Fibroblast of pulmonary artery (primary cell): ENCODE measurements around the gene MYH14.

Experiments
- DNase-seq: peaks from one replicate; pipeline ENCODE4 v3.0.0-alpha.2; 2010; ENCODE audit warnings: low read depth
- H3K4me3 ChIP-seq: replicated peaks from 2 replicates; pipeline ENCODE4 v1.5.1; 2011; ENCODE audit warnings: low read depth, mild to moderate bottlenecking, control low read depth, low read length, moderate library complexity
- CTCF ChIP-seq: IDR thresholded peaks from 2 replicates; pipeline ENCODE4 v1.5.1; 2011; ENCODE audit warnings: mild to moderate bottlenecking, control low read depth, low read length, inconsistent platforms; ENCODE audit errors: missing control alignments

The MYH14 gene

GRCh38 chr19:50252887-50253268 is 49.5 kb downstream of the MYH14 start:
- H3K4me3 ChIP-seq: no peak overlapping the region
- no peak for TF ChIP-seq CTCF
- DNase-seq: no peak

DNA sequence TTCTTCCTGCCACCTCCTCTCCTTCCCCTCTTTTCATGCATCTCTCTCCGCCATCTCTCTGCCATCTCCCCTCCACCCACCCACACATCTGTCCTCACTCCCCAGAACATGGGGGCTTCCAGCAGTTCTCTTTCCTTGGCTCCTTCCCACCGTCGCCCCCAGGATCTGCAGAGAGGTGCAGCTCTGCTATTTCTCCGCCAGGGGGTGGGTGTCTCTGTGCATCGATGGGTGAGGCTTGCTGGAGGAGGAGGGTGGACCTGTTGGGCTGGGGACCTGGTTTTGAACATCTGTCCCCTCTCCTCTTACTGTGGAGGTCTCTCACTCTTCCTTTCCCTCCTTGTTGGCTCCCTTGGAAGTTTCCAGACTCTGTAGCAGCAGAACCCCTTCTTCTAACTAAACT is 51.7 kb downstream of the MYH14 start:
- no peak overlapping the region for H3K4me3 ChIP-seq
- no peak for DNase-seq
- TF ChIP-seq CTCF: no peak

- no peak for TF ChIP-seq CTCF
- DNase-seq: no peak
- H3K4me3 ChIP-seq: no peak overlapping the region
Observed at GRCh38 chr19:50257141-50257540, 53.7 kb downstream of the MYH14 start.

DNA sequence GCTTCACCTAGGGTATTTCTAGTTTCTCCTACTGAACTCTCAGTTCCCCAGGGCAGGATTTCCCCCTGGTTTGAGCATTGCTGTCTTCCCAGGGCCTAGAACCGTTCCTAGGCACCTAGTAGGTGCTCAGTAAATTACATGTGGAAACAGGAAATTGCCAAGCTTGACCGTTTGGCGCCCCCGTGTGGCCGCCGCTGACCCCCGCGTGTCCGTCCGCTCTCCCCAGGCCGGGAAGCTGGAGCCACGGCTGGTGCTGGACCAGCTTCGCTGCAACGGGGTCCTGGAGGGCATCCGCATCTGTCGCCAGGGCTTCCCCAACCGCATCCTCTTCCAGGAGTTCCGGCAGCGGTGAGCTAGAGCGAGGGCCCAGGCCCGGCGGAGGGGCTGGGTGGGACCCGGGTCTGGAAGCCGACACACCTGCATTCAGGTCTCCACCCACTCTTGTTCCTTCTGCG is 55.5 kb downstream of the MYH14 start:
- no peak for DNase-seq
- TF ChIP-seq CTCF: no peak

DNA sequence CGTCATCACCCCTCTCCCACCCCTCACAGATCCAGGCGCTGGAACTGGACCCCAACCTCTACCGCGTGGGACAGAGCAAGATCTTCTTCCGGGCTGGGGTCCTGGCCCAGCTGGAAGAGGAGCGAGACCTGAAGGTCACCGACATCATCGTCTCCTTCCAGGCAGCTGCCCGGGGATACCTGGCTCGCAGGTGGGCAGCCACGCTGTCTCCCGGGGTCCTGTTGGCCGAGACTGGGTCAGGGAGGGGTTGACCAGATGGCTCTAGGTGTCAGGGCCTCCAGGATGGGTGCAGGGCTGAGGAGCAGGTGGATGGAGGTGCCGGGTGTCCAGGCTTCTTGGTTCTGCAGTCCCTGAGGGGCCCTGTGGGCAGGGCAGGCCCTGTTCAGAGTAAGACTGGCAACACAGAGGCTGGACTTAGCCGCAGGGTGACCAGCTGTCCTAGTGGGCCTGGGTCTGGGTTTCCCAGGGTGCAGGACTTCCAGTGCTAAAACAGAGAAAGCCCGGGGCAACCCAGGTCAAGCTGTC is 58.1 kb downstream of the MYH14 start:
- TF ChIP-seq CTCF: no peak
- H3K4me3 ChIP-seq: no peak overlapping the region
- DNase-seq: no peak

More for the DNA sequence above, 55.5 kb downstream of the MYH14 start:
- H3K4me3 ChIP-seq: no peak overlapping the region

GRCh38 chr19:50263176-50263575 is 59.8 kb downstream of the MYH14 start:
- no peak for DNase-seq
- H3K4me3 ChIP-seq: no peak overlapping the region
- TF ChIP-seq CTCF: no peak

DNA sequence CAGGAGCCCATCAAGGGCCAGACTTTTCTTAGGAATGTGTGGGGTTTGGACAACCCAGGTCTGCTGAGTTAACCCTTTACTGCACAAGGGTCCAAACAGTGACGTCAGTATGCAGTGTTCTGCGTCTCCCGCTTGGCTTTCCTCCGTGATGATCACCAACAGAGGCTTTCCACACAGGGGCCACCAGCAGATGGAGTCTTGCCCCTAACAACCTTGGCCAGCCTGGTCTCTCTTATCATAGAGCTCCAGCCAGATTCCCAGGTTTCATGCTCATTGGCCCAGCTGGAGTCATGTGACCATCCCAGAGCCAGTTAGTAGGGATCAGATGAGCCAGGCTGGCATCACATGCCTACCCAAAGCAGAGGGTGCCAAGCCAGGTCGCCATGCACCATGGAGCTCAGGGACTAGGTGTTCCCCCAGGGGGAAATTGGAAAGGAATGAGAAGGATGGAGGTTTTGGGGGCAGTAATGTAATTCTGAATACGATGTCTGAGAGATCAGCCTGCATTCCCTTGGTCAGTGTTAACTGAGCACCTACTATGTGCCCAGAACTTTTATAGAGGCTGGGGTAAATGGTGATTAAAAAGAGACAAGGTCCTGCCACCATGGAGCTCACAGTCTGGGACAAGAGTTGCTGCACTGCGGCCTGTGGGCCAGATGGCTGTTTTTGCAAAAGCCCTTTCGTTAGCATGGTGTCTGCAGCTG is 61.2 kb downstream of the MYH14 start:
- H3K4me3 ChIP-seq: no peak overlapping the region
- no peak for DNase-seq
- TF ChIP-seq CTCF: no peak
